ENCODE measurements around the gene MAML2. TPM values are rescaled to one million over a fixed set of nuclear protein-coding genes. Genes with fewer than 3 reads are reported as not detected.

Gene MAML2
- total RNA-seq (2014; rRNA removed; shearing (Covaris generic); ENCODE audit: low replicate concordance), result 0.82 and 1.7 TPM in 2 replicates

- H3K4me3 ChIP-seq, result peak within 1 kb of the TSS; percentile 69
- H3K9me3 ChIP-seq, result no peaks in the 10 kb centered on the region
- H3K36me3 ChIP-seq, result no peaks in the 10 kb centered on the region
- no peaks in the 10 kb centered on the region for H3K27me3 ChIP-seq
- DNase-seq, result peak; percentile 92
Measured at GRCh38 chr11:96342961-96343711, at the start of gene MAML2. Gene MAML2, minus strand, starts transcription at chr11:96343195. Its CDS starts 1,300 bp downstream, at chr11:96341895.

- no peak for DNase-seq
- Histone ChIP-seq H3K36me3 (peaks cover 2% of the 10 kb centered on the region; the same call in 1 of the 2 replicates), H3K4me3 (no peak overlapping the region), H3K9me3 (no peaks in the 10 kb centered on the region), H3K27me3 (no peaks in the 10 kb centered on the region)
Measured at GRCh38 chr11:96391698-96392307, 48.8 kb upstream of the MAML2 start.

- Histone ChIP-seq H3K36me3 (peaks cover 2% of the 10 kb centered on the region; the same call in 1 of the 2 replicates), H3K27me3 (no peaks in the 10 kb centered on the region), H3K9me3 (no peaks in the 10 kb centered on the region), H3K4me3 (peak overlapping the region; percentile 85)
- no peak for DNase-seq
Measured at GRCh38 chr11:96390488-96390792, 47.4 kb upstream of the MAML2 start.

- DNase-seq, result peak; percentile 96
- H3K9me3 ChIP-seq, result no peaks in the 10 kb centered on the region
- H3K27me3 ChIP-seq, result no peaks in the 10 kb centered on the region
- H3K4me3 ChIP-seq, result peak within 1 kb of the TSS; percentile 85
- H3K36me3 ChIP-seq, result peaks cover 2% of the 10 kb centered on the region; the same call in 1 of the 2 replicates
Measured at GRCh38 chr11:96389720-96390487, 46.9 kb upstream of the MAML2 start, which contains the start of the genes CCDC82 and JRKL. Gene CCDC82, minus strand, starts transcription at chr11:96389912. Its CDS starts 5,165 bp downstream, at chr11:96384747. Gene JRKL, plus strand, starts transcription at chr11:96390013. Its CDS starts 637 bp downstream, at chr11:96390650.

- H3K27me3 ChIP-seq, result no peaks in the 10 kb centered on the region
- no peaks in the 10 kb centered on the region for H3K9me3 ChIP-seq
- peaks cover 6% of the 10 kb centered on the region; the same call in 1 of the 2 replicates for H3K36me3 ChIP-seq
- peak overlapping the region; percentile 85 for H3K4me3 ChIP-seq
- no peak for DNase-seq
Measured at GRCh38 chr11:96388891-96389719, 46.1 kb upstream of the MAML2 start.

GRCh38 chr11:96385187-96385586, 42.2 kb upstream of the MAML2 start:
- no peaks in the 10 kb centered on the region for H3K9me3 ChIP-seq
- DNase-seq, result no peak
- H3K27me3 ChIP-seq, result no peaks in the 10 kb centered on the region
- H3K4me3 ChIP-seq, result no peak overlapping the region
- H3K36me3 ChIP-seq, result peaks cover 20% of the 10 kb centered on the region

- Histone ChIP-seq H3K9me3 (no peaks in the 10 kb centered on the region), H3K4me3 (no peak overlapping the region)
Measured at GRCh38 chr11:96384156-96384555, 41.2 kb upstream of the MAML2 start.

GRCh38 chr11:96376796-96377195, 33.8 kb upstream of the MAML2 start:
- Histone ChIP-seq H3K9me3 (no peaks in the 10 kb centered on the region), H3K4me3 (no peak overlapping the region), H3K36me3 (peaks cover 15% of the 10 kb centered on the region), H3K27me3 (no peaks in the 10 kb centered on the region)
- no peak for DNase-seq

More at GRCh38 chr11:96384156-96384555, 41.2 kb upstream of the MAML2 start:
- no peaks in the 10 kb centered on the region for H3K27me3 ChIP-seq
- no peak for DNase-seq
- H3K36me3 ChIP-seq, result peaks cover 24% of the 10 kb centered on the region

GRCh38 chr11:96373826-96374225, 30.8 kb upstream of the MAML2 start:
- no peak overlapping the region for H3K4me3 ChIP-seq
- no peaks in the 10 kb centered on the region for H3K27me3 ChIP-seq
- peaks cover 13% of the 10 kb centered on the region; the same call in 1 of the 2 replicates for H3K36me3 ChIP-seq
- no peak for DNase-seq
- H3K9me3 ChIP-seq, result 0 out of 2 replicates have a peak, but pooled peaks cover 2% of the 10 kb centered on the region

GRCh38 chr11:96367342-96367741, 24.3 kb upstream of the MAML2 start:
- peaks cover 6% of the 10 kb centered on the region; the same call in 1 of the 2 replicates for H3K9me3 ChIP-seq
- H3K4me3 ChIP-seq, result no peak overlapping the region
- no peak for DNase-seq
- H3K27me3 ChIP-seq, result no peaks in the 10 kb centered on the region
- H3K36me3 ChIP-seq, result peaks cover 27% of the 10 kb centered on the region

- DNase-seq, result no peak
- peaks cover 6% of the 10 kb centered on the region; the same call in 1 of the 2 replicates for H3K9me3 ChIP-seq
- no peaks in the 10 kb centered on the region for H3K27me3 ChIP-seq
- no peak overlapping the region for H3K4me3 ChIP-seq
- peaks cover 27% of the 10 kb centered on the region for H3K36me3 ChIP-seq
Measured at GRCh38 chr11:96366024-96366423, 23.0 kb upstream of the MAML2 start.

- DNase-seq, result no peak
- Histone ChIP-seq H3K4me3 (no peak overlapping the region), H3K27me3 (no peaks in the 10 kb centered on the region), H3K36me3 (peaks cover 27% of the 10 kb centered on the region), H3K9me3 (peaks cover 6% of the 10 kb centered on the region; the same call in 1 of the 2 replicates)
Measured at GRCh38 chr11:96365493-96365892, 22.5 kb upstream of the MAML2 start.

GRCh38 chr11:96361778-96362177, 18.8 kb upstream of the MAML2 start:
- Histone ChIP-seq H3K27me3 (no peaks in the 10 kb centered on the region), H3K4me3 (no peak overlapping the region), H3K9me3 (no peaks in the 10 kb centered on the region), H3K36me3 (peaks cover 14% of the 10 kb centered on the region)
- DNase-seq, result no peak

GRCh38 chr11:96358321-96358720, 15.3 kb upstream of the MAML2 start:
- no peak overlapping the region for H3K4me3 ChIP-seq
- DNase-seq, result no peak
- H3K9me3 ChIP-seq, result no peaks in the 10 kb centered on the region
- no peaks in the 10 kb centered on the region for H3K27me3 ChIP-seq
- H3K36me3 ChIP-seq, result peaks cover 16% of the 10 kb centered on the region

GRCh38 chr11:96357794-96358193, 14.8 kb upstream of the MAML2 start:
- Histone ChIP-seq H3K9me3 (no peaks in the 10 kb centered on the region), H3K27me3 (no peaks in the 10 kb centered on the region), H3K36me3 (peaks cover 16% of the 10 kb centered on the region), H3K4me3 (no peak overlapping the region)
- no peak for DNase-seq

- H3K4me3 ChIP-seq, result no peak overlapping the region
- no peak for DNase-seq
- no peaks in the 10 kb centered on the region for H3K9me3 ChIP-seq
- peaks cover 16% of the 10 kb centered on the region for H3K36me3 ChIP-seq
- no peaks in the 10 kb centered on the region for H3K27me3 ChIP-seq
Measured at GRCh38 chr11:96356848-96357247, 13.9 kb upstream of the MAML2 start.
